Caki2 (cell line): ENCODE data around the gene NCAPD2. TPM values are rescaled to one million over a fixed set of nuclear protein-coding genes. Genes with fewer than 3 reads are reported as not detected.

Experiments
- total RNA-seq: library from RNA; depleted of rRNA; stranded (reverse); fragments of >200 nt; shearing (Covaris generic); gene quantifications from 2 replicates; pipeline ENCODE4 v1.2.3, GENCODE V29; 2014; ENCODE audit warnings: low replicate concordance; rRNA removed

NCAPD2 gene
- total RNA-seq, 1 experiment from 2014 or later = 97.5 TPM

Other genes starting within 250 kb of the NCAPD2 start
- gene PLEKHG6, start 183.4 kb upstream of the NCAPD2 start, total RNA-seq = 1.0 and 2.0 TPM in 2 replicates
- 121 and 171 TPM in 2 replicates for gene TNFRSF1A, start 152.0 kb upstream of the NCAPD2 start, total RNA-seq
- 0.12 and 5.7 TPM in 2 replicates for gene SCNN1A, start 118.5 kb upstream of the NCAPD2 start, total RNA-seq
- gene LTBR, start 109.9 kb upstream of the NCAPD2 start, total RNA-seq = 102 and 136 TPM in 2 replicates
- not detected in 2 replicates for gene CD27, start 49.1 kb upstream of the NCAPD2 start, total RNA-seq
- gene TAPBPL, start 42.1 kb upstream of the NCAPD2 start, total RNA-seq = 3.1 and 20.5 TPM in 2 replicates
- 11.0 and 16.2 TPM in 2 replicates for gene VAMP1, start 23.4 kb upstream of the NCAPD2 start, total RNA-seq
- 304 and 400 TPM in 2 replicates for gene MRPL51, start 840 bp upstream of the NCAPD2 start, total RNA-seq
- gene GAPDH, start 40.4 kb downstream of the NCAPD2 start, total RNA-seq = 10,373 and 12,033 TPM in 2 replicates
- gene IFFO1, start 61.9 kb downstream of the NCAPD2 start, total RNA-seq = 15.3 and 15.9 TPM in 2 replicates
- 24.8 and 56.0 TPM in 2 replicates for gene NOP2, start 74.2 kb downstream of the NCAPD2 start, total RNA-seq
- gene CHD4, start 113.3 kb downstream of the NCAPD2 start, total RNA-seq = 122 and 157 TPM in 2 replicates
- gene LPAR5, start 141.9 kb downstream of the NCAPD2 start, total RNA-seq = not detected in 2 replicates
- 1.9 TPM in 1 of 2 replicates, not detected in the other for gene ACRBP, start 153.3 kb downstream of the NCAPD2 start, total RNA-seq
- 23.2 and 35.3 TPM in 2 replicates for gene ING4, start 169.0 kb downstream of the NCAPD2 start, total RNA-seq
- 23.8 and 26.5 TPM in 2 replicates for gene ZNF384, start 195.3 kb downstream of the NCAPD2 start, total RNA-seq
- not detected in 2 replicates for gene PIANP, start 206.7 kb downstream of the NCAPD2 start, total RNA-seq
- gene COPS7A, start 229.9 kb downstream of the NCAPD2 start, total RNA-seq = 135 and 145 TPM in 2 replicates